ENCODE results near the gene CHRDL1.

DNA sequence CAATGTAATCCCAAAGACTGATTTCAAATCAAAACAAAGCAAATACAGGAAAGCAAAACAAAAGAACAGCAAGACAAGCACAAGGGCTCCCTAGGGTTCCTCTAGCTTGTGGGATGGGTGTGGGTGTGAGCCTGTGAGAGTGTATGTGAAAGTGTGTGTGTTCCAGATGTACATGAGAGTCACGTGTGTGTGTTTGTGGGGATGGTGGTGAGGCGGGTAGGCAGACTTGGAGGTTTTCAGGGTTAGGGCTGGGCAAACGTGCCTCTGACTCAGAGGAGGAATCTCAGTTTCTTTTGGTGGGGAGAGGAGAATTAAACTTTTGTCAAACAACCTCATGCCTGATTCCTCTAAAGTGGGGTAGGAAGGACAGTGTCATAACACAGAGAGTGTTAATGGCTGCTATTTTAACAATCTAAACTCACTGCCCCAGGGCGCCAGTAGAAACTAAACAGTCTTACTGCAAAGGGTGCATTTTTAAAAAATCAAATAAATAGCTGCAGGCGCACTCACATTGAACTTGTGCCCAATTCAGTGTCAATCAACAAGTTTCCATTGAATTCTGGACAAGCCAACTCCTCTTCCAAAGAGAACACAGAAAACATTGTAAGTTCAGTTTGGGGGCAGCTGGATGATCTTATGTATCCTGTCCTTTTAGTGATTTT is 51.8 kb downstream of the CHRDL1 start:
- TF ChIP-seq ZFX (IDR thresholded peaks at IDR 0.05; ENCODE audit: borderline replicate concordance) (no peak), CTCF (IDR thresholded peaks at IDR 0.05) (no peak)

Data from 22Rv1 (cell line).